ENCODE measurements around the gene B3GNT4.

The B3GNT4 gene

GRCh38 chr12:122216445-122216844, 12.9 kb downstream of the B3GNT4 start:
- no peak for TF ChIP-seq CEBPB (IDR thresholded peaks at IDR 0.05)
- TF ChIP-seq NFIC (IDR thresholded peaks at IDR 0.05) = no peak
- TF ChIP-seq RAD21 (IDR thresholded peaks at IDR 0.05; ENCODE audit: low read depth) = no peak
- TF ChIP-seq FOXM1 (IDR thresholded peaks at IDR 0.05; ENCODE audit: borderline replicate concordance, low read depth) = no peak
- TF ChIP-seq TCF12 (IDR thresholded peaks at IDR 0.05; ENCODE audit: low read depth) = no peak
- no peak for TF ChIP-seq EP300 (IDR thresholded peaks at IDR 0.05; ENCODE audit: borderline replicate concordance)
- TF ChIP-seq TEAD4 (IDR thresholded peaks at IDR 0.05) = no peak
- TF ChIP-seq YY1 (IDR thresholded peaks at IDR 0.05; ENCODE audit: low read depth) = no peak

DNA sequence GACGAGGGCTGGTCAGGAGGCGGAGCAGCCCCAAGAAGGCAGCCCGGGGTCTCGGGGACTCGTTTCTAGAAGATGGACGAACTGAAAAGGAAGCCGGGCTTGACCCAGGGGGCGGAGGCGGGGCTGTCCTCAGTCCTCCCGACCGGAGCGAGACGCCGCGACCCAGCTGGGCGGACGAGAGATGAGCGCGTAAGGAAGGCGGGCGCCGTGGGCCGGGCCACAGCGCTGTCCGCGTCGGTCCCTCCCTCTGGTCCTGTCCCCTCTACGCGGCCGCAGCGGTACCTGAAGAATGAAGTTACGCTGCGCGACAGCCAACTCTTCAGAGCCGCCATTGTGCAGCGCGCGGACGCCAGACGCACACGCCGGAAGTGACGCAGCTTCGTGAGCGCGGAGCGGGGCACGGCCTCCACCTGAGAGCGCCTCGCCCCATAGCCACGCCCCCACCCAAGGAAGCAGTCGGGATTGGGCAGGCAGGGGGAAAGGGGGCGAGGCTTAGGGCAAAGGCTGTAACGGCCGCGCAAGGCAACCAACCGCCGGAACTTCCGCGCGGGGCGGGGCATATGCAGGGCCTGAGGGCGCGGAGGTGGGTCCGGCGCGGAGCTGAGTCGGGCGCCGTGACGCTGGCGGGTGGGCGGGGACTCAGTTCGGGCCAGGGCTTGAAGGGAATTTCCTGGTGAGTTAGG, 22.3 kb downstream of the B3GNT4 start, which contains the start of gene DIABLO:
DIABLO (minus strand) TSS at position 370 of the 683 bp plus-strand sequence; CDS start at position 332, 38 bp downstream.
- TF ChIP-seq TCF12 (IDR thresholded peaks at IDR 0.05; ENCODE audit: low read depth) = peak; percentile 49; the same call in 1 of the 2 replicates
- TF ChIP-seq CREB1 (IDR thresholded peaks at IDR 0.05; ENCODE audit: low read depth) = peak; percentile 86
- peak; percentile 97 for TF ChIP-seq YY1 (IDR thresholded peaks at IDR 0.05; ENCODE audit: low read depth)
- TF ChIP-seq, protein P1, sequence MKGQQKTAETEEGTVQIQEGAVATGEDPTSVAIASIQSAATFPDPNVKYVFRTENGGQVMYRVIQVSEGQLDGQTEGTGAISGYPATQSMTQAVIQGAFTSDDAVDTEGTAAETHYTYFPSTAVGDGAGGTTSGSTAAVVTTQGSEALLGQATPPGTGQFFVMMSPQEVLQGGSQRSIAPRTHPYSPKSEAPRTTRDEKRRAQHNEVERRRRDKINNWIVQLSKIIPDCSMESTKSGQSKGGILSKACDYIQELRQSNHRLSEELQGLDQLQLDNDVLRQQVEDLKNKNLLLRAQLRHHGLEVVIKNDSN (IDR thresholded peaks at IDR 0.05) = 0 out of 2 replicates have a peak, but pooled peaks have one; percentile 29
- TF ChIP-seq FOXM1 (IDR thresholded peaks at IDR 0.05; ENCODE audit: borderline replicate concordance, low read depth) = no peak
- no peak for TF ChIP-seq TEAD4 (IDR thresholded peaks at IDR 0.05)
- peak; percentile 24; the same call in 1 of the 2 replicates for TF ChIP-seq NFIC (IDR thresholded peaks at IDR 0.05)
- TF ChIP-seq TAF1 (IDR thresholded peaks at IDR 0.05; ENCODE audit: low read depth) = peak; percentile 99

DNA sequence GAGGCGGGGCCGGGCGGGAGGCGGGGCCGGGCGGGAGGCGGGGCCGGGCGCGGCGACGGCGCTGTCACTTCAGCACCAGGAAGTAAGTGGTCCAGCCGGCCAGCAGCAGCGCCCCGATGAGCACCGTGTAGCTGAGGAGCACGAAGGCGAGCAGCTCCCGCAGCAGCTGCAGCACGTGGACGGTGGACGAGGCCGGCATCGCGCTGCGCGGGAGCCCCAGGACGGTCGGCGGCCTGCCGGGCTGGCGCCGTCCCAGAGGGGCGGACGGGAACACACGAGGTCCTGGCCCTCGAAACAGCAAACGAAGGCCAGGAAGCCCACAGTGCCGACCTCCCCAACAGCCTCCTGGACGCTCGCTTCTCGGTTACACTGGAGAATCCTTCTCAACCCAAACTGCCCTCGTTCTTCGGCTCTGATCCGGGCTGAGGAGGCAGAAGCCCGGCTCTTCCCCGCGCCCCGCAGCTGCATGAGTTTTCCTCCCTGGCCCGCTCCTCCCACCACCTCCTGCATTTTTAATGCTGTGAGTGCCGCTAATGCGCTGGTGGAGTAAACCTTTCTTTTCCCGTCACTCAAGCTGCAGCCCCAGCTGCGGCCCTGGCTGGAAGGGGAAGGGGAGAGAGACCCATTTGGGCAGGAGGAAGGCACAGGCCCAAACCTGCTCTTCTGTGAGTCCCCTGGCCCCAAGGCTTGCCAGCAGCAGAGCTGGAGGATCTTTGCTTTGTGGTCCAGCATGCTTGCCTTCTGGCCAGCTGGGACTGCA, 23.0 kb downstream of the B3GNT4 start:
- TF ChIP-seq EP300 (IDR thresholded peaks at IDR 0.05; ENCODE audit: borderline replicate concordance) (no peak), RAD21 (IDR thresholded peaks at IDR 0.05; ENCODE audit: low read depth) (no peak), YY1 (IDR thresholded peaks at IDR 0.05; ENCODE audit: low read depth) (0 out of 2 replicates have a peak, but pooled peaks have one; percentile 31), TEAD4 (IDR thresholded peaks at IDR 0.05) (no peak; the same call in none of the 2 replicates), TCF12 (IDR thresholded peaks at IDR 0.05; ENCODE audit: low read depth) (peak; percentile 51; the same call in 1 of the 2 replicates), EGR1 (IDR thresholded peaks at IDR 0.05) (no peak), ZBTB7A (IDR thresholded peaks at IDR 0.05; ENCODE audit: low read depth) (no peak), MAX (IDR thresholded peaks at IDR 0.05) (peak; percentile 100), TAF1 (IDR thresholded peaks at IDR 0.05; ENCODE audit: low read depth) (no peak), CEBPB (IDR thresholded peaks at IDR 0.05) (no peak), FOXM1 (IDR thresholded peaks at IDR 0.05; ENCODE audit: borderline replicate concordance, low read depth) (no peak), REST (IDR thresholded peaks at IDR 0.05; ENCODE audit: low read depth) (peak; percentile 82)
- TF ChIP-seq, protein P1 (IDR thresholded peaks at IDR 0.05) = peak; percentile 72

- TF ChIP-seq TEAD4 (IDR thresholded peaks at IDR 0.05) = no peak
- no peak for TF ChIP-seq TAF1 (IDR thresholded peaks at IDR 0.05; ENCODE audit: low read depth)
Measured at GRCh38 chr12:122227341-122227740, 23.8 kb downstream of the B3GNT4 start.

DNA sequence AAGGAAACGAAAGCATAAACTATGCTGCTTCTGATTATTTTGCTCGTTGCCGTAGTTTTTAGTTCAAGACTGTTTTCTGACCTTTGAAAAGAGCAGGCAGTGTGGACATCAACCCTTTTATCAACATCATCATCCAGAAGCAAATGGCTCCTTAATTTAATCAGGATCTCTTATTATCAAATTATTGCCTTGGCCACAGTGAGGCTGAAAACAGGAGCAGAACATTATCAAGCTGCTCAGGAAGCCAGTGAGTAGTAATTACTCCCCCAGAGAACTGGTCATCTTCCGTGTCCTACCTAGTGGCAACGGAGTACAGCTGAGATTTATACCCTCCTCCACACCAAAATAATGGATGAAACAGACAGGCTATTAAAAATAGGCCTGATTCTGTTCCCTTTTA, 24.6 kb downstream of the B3GNT4 start:
- no peak for TF ChIP-seq EGR1 (IDR thresholded peaks at IDR 0.05)
- TF ChIP-seq FOXM1 (IDR thresholded peaks at IDR 0.05; ENCODE audit: borderline replicate concordance, low read depth) = no peak
- TF ChIP-seq ZBTB7A (IDR thresholded peaks at IDR 0.05; ENCODE audit: low read depth) = no peak
- TF ChIP-seq TAF1 (IDR thresholded peaks at IDR 0.05; ENCODE audit: low read depth) = no peak
- TF ChIP-seq TEAD4 (IDR thresholded peaks at IDR 0.05) = no peak
- TF ChIP-seq, protein P1 (IDR thresholded peaks at IDR 0.05) = no peak
- no peak for TF ChIP-seq TCF12 (IDR thresholded peaks at IDR 0.05; ENCODE audit: low read depth)
- no peak for TF ChIP-seq RAD21 (IDR thresholded peaks at IDR 0.05; ENCODE audit: low read depth)
- TF ChIP-seq CREB1 (IDR thresholded peaks at IDR 0.05; ENCODE audit: low read depth) = no peak
- TF ChIP-seq CEBPB (IDR thresholded peaks at IDR 0.05) = no peak
- no peak for TF ChIP-seq REST (IDR thresholded peaks at IDR 0.05; ENCODE audit: low read depth)
- no peak for TF ChIP-seq EP300 (IDR thresholded peaks at IDR 0.05; ENCODE audit: borderline replicate concordance)
- TF ChIP-seq NFIC (IDR thresholded peaks at IDR 0.05) = no peak
- TF ChIP-seq YY1 (IDR thresholded peaks at IDR 0.05; ENCODE audit: low read depth) = no peak
- TF ChIP-seq MAX (IDR thresholded peaks at IDR 0.05) = no peak
